GM18907 (cell line): ENCODE measurements around the gene ATP1A1.
A peak's percentile ranks its signal among the peaks of the same experiment; 100 is the strongest.

Experiments
- ATAC-seq: cut with Tn5 transposase; IDR thresholded peaks from one replicate; pipeline ENCODE4 v1.9.1; 2021; ENCODE audit warnings: mild to moderate bottlenecking, moderate library complexity; ENCODE audit not compliant: unreplicated experiment

ATP1A1 gene

DNA sequence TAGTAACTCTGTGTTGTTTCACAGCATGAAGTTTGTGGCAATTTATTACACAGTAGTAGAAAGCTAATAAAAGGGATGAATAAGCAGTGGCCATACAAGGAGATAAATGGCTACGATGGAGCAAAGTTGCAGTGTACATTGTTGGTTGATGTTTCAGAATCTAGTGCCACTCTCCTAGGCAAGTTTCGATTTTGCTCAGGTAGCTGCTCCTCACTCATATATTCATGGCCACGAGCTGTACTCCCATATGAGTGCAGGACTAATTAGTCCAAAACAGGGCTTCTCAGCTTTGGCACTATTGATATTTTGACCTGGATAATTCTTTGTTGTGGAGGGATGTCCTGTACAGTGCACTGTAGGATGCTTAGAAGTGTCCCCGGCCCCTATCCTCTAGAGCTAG lies 30.0 kb upstream of the ATP1A1 start:
- ATAC-seq = no peak

DNA sequence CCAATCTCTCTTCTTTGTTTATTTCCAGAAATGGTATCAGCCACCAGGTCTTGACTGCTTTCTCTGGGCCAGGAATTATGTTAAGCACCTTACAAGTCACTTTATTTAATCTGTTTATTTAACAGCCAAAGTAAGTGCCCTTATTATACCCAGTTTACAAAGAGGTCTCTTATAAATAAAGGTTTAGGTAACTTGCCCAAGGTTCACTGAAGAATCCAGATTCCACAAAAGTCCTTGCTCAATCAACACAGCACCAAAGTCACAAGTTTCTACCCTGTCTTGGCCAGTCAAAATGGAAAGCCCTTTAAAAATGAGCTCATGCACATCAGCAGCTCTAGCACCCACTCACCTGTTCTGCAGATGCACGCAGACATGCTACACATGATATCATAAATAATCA lies 28.0 kb upstream of the ATP1A1 start:
- no peak for ATAC-seq

DNA sequence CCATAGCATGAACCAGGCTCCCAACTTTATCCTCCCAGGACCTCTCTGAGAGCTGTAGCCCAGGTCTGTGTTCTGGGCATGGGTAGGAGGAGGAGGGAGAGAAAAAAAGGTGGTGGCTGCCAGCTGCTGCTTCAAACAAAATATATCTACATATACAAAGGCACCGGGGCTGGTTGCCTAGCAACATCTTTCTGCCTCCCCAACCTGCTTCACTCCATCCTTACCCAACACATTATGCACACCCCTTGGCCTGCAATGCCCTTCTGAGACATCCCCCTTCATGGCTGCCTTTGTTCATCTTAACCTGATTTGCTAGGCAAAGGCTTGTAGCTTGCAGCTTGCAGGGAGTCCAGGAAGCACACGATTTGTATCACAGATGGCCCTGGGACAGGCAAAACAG lies 27.2 kb upstream of the ATP1A1 start:
- ATAC-seq = no peak

- ATAC-seq = no peak
Observed at GRCh38 chr1:116346943-116347673, 25.9 kb upstream of the ATP1A1 start.

GRCh38 chr1:116347696-116348095 lies 25.3 kb upstream of the ATP1A1 start:
- no peak for ATAC-seq

- ATAC-seq = no peak
Observed at GRCh38 chr1:116350097-116350645, 22.9 kb upstream of the ATP1A1 start.

GRCh38 chr1:116351914-116352313 lies 21.1 kb upstream of the ATP1A1 start:
- ATAC-seq = no peak

- ATAC-seq = peak; percentile 84
Observed at GRCh38 chr1:116352349-116352813, 20.7 kb upstream of the ATP1A1 start.

DNA sequence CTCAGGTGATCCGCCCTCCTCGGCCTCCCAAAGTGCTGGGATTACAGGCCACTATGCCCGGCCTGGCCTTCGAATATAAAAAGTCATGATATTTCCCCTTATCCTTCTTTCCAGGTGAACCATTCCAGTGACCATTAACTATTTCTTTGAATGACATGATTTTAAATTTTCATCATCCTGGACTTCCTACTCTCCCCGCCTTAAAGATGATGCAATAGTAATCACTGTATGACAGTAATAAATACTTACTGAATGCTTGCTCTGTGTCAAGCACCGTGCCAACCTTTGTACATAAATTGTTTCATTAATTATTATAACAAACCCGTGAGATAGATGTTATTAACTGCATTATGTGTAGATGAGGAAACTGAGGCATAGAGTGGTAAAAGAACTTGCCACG lies 19.9 kb upstream of the ATP1A1 start:
- no peak for ATAC-seq

- ATAC-seq = no peak
Observed at GRCh38 chr1:116356067-116356466, 17.0 kb upstream of the ATP1A1 start.

DNA sequence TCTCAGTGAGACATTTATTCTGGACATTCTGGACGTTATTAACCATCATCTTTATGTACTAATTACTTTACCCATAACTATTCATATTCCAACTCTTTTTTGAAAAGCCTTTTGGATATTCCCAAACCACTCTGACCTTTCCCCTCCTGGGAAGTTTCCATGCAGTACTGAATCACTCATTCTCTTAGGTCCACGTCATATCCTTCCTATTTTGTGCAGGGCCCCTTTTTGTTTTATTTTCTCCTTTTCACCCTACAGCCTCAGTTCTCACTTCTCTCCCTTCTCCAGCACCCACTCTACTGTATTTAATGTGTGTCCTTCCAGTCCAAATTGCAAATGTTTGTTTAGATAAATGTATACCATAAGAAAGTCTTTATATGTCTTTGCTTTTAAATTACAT lies 16.4 kb upstream of the ATP1A1 start:
- no peak for ATAC-seq

DNA sequence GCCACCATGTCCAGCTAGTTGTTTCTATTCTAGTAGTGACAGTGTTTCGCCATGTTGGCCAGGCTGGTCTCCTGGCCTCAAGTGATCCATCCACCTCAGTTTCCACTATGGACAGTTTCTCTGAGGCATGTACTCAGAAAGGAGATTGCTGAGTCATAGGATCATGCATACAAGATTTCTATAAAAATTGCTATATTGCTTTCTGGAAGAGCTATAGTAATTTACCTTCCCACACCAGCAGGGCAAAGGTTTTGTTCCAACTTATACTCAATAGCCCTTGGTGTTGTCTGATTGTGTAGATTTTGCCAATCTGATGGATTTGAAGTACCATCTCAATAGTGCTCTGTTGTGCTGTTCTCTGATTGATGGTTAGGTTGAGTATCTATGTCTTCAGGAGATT lies 15.6 kb upstream of the ATP1A1 start:
- ATAC-seq = no peak

- ATAC-seq = no peak
Observed at GRCh38 chr1:116359060-116359830, 13.8 kb upstream of the ATP1A1 start.

DNA sequence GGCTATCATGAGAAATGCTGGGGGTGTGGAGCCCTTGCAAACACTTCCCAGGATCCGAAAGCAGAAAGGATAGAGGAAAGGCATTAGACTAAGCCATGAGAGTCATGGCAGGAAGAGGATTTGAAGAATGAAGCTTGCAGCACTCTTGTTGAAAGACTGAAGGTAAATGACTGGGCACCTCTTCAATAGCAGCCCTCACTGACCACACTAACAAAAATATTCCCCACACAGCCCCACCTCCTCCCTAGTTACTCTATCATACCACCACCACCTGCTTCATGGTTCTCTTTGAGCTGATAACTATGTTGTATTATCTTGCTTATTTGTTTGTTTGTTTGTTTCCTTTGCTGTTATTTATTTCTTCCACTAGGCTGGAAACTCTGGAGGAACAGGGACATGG lies 13.2 kb upstream of the ATP1A1 start:
- no peak for ATAC-seq

DNA sequence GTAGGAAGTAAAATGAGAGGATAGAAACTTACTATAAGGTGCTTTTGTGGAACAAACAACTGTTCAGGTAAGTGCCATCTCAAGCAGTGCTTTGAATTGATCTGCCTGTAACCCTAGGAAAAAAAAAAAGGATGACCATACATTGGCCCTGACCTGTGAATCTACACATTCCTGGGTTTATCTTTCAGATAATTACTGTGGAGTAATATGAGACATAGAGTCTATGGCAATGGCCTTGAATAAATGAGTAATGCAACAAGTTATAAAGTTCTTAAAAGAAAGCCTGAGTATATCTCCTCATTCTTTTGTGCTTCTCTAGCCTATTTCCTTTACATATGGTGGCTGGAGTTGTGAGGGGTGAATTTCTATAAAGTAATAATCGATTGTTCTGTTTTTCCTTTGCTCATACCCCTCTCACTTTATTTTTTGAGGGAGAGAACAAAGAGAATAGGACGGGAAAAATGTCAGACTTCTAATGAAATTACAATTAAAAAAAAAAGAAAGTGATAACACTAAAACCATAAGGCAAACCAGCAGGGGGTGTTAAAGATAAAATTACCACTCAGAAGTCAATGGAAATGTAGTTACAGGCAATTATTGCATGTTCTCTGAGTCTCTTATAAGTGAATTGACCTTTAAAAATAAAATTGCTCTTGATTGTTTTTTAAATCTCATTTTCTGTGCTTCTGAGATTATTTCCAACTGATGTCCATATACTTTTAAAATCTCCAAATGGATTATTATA lies 12.4 kb upstream of the ATP1A1 start:
- no peak for ATAC-seq

GRCh38 chr1:116361648-116362047 lies 11.4 kb upstream of the ATP1A1 start:
- ATAC-seq = no peak

GRCh38 chr1:116362050-116362449 lies 11.0 kb upstream of the ATP1A1 start:
- ATAC-seq = no peak

DNA sequence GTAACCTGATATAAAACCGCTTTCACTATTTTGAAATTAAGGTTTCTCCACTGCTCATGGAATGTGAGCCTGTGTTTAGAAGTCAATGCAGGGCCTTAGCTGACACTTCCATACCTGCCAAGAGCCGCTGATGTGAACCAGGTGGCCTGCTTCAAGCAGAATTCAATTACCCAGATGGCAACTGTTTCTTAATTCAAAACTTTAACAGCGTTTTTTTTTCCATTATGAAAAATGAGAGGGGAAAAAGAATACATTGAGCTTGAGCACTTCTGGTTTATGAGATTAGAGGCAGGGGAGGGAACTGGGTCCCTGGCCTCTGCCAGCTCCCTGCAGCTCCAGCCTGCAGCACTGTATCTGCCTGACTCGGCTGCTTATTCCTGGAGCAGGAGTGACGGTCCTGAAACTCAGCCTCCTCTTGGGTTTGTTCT lies 7.7 kb upstream of the ATP1A1 start:
- no peak for ATAC-seq

- no peak for ATAC-seq
Observed at GRCh38 chr1:116365857-116366256, 7.2 kb upstream of the ATP1A1 start.

DNA sequence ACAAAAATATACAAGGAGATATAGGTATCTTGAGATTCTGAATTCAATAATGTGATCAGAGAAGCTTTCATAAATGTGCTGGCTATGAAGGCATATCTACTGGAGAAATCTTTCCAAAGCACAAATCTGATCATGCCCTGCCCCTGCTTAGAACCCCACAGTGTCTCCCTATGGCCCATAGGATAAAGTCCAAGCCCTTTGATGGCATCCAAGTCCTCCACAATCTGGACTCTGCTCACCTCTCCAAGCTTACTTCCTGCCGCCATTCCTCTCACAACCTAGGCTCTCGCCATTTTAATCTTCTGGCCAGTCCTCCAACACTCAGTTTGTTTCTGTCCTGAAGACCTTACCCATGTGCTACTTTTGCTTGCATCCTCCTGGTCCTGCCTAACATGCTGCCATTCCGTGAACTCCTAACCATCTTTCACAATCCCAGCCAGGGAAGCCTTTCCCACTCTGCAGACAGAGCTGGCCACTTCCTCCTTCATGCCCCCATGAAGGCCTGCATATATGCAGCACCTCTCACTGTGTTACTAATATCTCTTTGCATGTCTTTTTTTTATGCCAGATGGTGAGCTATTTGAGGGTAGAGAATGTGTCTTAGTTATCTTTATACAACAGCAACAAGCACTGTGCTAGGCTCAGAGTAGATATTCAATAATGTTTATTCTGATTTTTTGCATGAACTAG lies 5.6 kb upstream of the ATP1A1 start:
- no peak for ATAC-seq

- ATAC-seq = no peak
Observed at GRCh38 chr1:116368241-116368640, 4.8 kb upstream of the ATP1A1 start.
